BJ (cell line): ENCODE data around the gene SLC29A2. TPM values are rescaled to one million over a fixed set of nuclear protein-coding genes. Genes with fewer than 3 reads are reported as not detected.

Experiments
- CTCF ChIA-PET: fragments of 350-600 bp; formaldehyde crosslinking; extraction: SDS; loops from one replicate; lab custom pipeline; 2021; ENCODE audit warnings: antibody characterized with exemption, inconsistent platforms; lab: Yijun Ruan, JAX
- POLR2A ChIA-PET: fragments of 300-600 bp; sonication (Branson Sonifier 250); formaldehyde crosslinking; extraction: SDS; loops from one replicate; lab custom pipeline; 2021; ENCODE audit warnings: antibody characterized with exemption; lab: Charles Lee
- DNase-seq: peaks from one replicate; pipeline ENCODE4 v3.0.0-alpha.2; 2011; ENCODE audit warnings: low read depth
- H3K27me3 ChIP-seq: 2 replicates; pipeline ENCODE4 v1.6.0; 2011; ENCODE audit warnings: low read length; ENCODE audit not compliant: control insufficient read depth, insufficient read depth
- H3K36me3 ChIP-seq: 2 replicates; pipeline ENCODE4 v1.5.1; 2011; ENCODE audit warnings: low read length; ENCODE audit not compliant: control insufficient read depth, insufficient read depth
- H3K4me3 ChIP-seq: 2 replicates; pipeline ENCODE4 v1.5.1; 2011; ENCODE audit warnings: low read depth, mild to moderate bottlenecking, control low read depth, low read length
- polyA plus RNA-seq: library from polyadenylated mRNA; depleted of rRNA; stranded (reverse); fragments of >200 nt; gene quantifications from 2 replicates; pipeline ENCODE4 v1.2.3, GENCODE V29; 2011; rRNA removed
- small RNA-seq: library from RNA; depleted of rRNA; stranded (forward); fragments of <200 nt; gene quantifications from one replicate; pipeline ENCODE3, GENCODE V24; 2012; ENCODE audit warnings: low replicate concordance, low read depth; ENCODE audit not compliant: insufficient read length
- TF ChIP-seq, protein P1 (sequence below): IDR thresholded peaks from 2 replicates; pipeline ENCODE4 v1.5.1; 2011; ENCODE audit warnings: low read depth, mild to moderate bottlenecking, control low read depth, inconsistent platforms, low read length, moderate library complexity; ENCODE audit not compliant: insufficient read depth

The SLC29A2 gene
- polyA plus RNA-seq, 1 experiment: 0.48 TPM

DNA sequence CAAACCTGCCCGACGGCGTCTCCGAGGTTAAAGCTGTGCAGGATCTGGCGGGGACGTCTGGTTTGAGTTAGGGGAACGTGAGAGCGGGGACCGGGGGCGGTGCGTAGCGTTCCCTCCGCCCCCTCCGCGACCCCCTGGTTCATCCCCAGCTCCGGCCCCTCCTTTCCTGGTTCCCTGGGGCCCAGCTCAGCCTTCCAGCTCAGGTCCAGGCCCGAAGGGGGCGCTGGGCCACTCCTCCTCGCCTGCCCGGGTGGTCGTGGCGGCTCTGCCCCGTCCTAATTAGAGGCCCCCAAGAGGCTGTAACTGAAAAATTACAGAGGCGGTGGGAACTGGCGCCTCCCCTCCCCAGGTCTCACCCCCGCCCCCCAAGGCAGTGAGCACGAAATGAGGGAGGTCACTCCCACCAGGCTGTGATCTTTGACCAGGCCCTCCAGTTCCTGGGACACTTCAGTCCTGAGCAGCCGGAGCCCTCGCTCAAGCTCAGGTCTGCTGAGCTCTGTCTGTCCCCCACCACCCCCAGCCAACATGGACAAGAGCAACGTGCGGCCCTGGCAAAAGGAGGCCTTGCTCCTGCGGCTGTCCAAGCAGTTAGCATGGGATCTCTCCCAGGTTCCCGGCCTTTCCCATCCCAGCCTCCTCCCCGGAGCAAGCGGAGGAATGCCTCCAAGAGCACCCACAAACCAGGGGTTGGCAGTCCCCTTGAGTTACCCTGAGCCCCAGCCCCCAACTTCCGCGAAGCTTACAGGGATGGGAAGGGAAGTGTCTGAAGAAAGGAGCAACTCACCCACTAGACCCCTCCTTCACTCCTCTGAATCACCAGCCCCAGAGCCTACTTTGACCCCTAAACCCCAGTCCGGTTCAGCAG is 58.0 kb downstream of the SLC29A2 start:
- Histone ChIP-seq H3K36me3 (no peaks in the 10 kb centered on the region; the same call in 1 of the 2 replicates), H3K4me3 (peak overlapping the region; percentile 69), H3K27me3 (no peaks in the 10 kb centered on the region)
- no peak for DNase-seq
- TF ChIP-seq, protein P1, sequence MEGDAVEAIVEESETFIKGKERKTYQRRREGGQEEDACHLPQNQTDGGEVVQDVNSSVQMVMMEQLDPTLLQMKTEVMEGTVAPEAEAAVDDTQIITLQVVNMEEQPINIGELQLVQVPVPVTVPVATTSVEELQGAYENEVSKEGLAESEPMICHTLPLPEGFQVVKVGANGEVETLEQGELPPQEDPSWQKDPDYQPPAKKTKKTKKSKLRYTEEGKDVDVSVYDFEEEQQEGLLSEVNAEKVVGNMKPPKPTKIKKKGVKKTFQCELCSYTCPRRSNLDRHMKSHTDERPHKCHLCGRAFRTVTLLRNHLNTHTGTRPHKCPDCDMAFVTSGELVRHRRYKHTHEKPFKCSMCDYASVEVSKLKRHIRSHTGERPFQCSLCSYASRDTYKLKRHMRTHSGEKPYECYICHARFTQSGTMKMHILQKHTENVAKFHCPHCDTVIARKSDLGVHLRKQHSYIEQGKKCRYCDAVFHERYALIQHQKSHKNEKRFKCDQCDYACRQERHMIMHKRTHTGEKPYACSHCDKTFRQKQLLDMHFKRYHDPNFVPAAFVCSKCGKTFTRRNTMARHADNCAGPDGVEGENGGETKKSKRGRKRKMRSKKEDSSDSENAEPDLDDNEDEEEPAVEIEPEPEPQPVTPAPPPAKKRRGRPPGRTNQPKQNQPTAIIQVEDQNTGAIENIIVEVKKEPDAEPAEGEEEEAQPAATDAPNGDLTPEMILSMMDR: peak; percentile 60
- ChIA-PET POLR2A (interaction anchor here (0.7 to 3.8 kb wide), 6 partner anchors 11 to 96 kb away, joined by 3 to 34 read pairs (median 12); partner anchors contain the start of genes BRMS1, RIN1 and YIF1A), CTCF (interaction anchor here (0.8 to 11.3 kb wide), 12 partner anchors 9 to 94 kb away, joined by 3 to 201 read pairs (median 10); partner anchors contain the start of genes BRMS1, RAB1B, RIN1 and TMEM151A)

DNA sequence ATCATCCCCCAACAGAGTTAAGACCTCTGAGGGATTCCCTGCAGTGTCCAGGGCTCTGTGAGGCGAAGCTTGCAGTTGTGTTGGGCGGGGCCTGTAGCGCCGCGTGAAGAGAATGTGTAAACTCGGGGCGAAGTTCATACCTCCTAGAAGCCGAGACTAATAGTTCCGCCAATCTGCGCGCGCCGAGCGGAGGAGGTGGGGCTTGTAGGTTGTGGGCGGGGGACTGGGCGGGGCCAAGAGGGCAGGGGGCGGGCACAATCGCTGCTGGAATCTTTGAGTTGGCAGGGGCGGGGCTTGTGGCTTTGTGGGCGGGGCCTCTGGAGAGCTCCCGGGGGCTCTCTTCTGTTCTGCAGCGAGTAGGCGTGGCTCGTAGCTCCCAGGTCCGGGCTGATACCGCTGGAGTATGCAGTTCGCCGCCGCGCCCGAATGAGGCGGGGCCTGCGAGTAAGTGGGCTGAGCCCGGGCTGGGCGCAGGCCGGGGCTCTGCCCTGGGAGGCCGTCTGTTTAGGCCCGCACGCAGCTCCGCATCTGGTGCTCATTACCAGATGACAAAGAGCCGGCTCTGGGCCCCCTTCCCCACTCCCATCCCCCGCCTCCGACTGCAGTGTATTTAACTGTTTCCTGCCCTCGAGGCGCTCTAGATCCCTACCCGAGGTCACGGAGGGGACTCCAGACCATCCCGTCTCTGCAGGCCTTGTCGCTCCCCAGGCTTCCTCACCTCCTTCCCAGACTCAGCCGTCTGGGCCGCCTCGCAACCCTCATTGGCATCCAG is 58.8 kb downstream of the SLC29A2 start:
- ChIA-PET POLR2A (interaction anchor here (0.7 to 3.8 kb wide), 8 partner anchors 12 to 154 kb away, joined by 3 to 34 read pairs (median 6); partner anchors contain the start of genes BRMS1, PELI3, RIN1 and YIF1A), CTCF (interaction anchor here (0.6 to 11.3 kb wide), 21 partner anchors 10 to 176 kb away, joined by 3 to 201 read pairs (median 7); partner anchors contain the start of genes B4GAT1, BRMS1, NPAS4 and RAB1B)
- TF ChIP-seq, protein P1: no peak
- no peaks in the 10 kb centered on the region for H3K27me3 ChIP-seq
- H3K36me3 ChIP-seq: no peaks in the 10 kb centered on the region; the same call in 1 of the 2 replicates
- peak overlapping the region; percentile 69 for H3K4me3 ChIP-seq
- peak; percentile 98 for DNase-seq

Small RNA genes within 50 kb of the gene (small RNA-seq; reads per million reads assigned to genes)
- not detected for gene RF00017
- 6.5 reads per million, percentile 69 among the genes with 10 or more reads in this experiment for gene RNU1-84P

Other genes with a start within 250 kb of the SLC29A2 start
- 9.8 and 16.3 TPM in 2 replicates for gene KLC2, start 114.1 kb downstream of the SLC29A2 start, polyA plus RNA-seq
- 170 and 251 TPM in 2 replicates for gene RAB1B, start 103.1 kb downstream of the SLC29A2 start, polyA plus RNA-seq
- 0.75 and 1.2 TPM in 2 replicates for gene CNIH2, start 93.6 kb downstream of the SLC29A2 start, polyA plus RNA-seq
- 151 and 228 TPM in 2 replicates for gene YIF1A, start 82.6 kb downstream of the SLC29A2 start, polyA plus RNA-seq
- 0.15 TPM in 1 of 2 replicates, not detected in the other for gene TMEM151A, start 79.9 kb downstream of the SLC29A2 start, polyA plus RNA-seq
- 83.0 and 180 TPM in 2 replicates for gene CD248, start 54.7 kb downstream of the SLC29A2 start, polyA plus RNA-seq
- gene RIN1, start 35.3 kb downstream of the SLC29A2 start, polyA plus RNA-seq: 6.3 and 9.2 TPM in 2 replicates
- 36.7 and 46.3 TPM in 2 replicates for gene BRMS1, start 26.7 kb downstream of the SLC29A2 start, polyA plus RNA-seq
- 12.7 and 16.8 TPM in 2 replicates for gene B4GAT1, start 24.1 kb downstream of the SLC29A2 start, polyA plus RNA-seq
- gene NPAS4, start 49.3 kb upstream of the SLC29A2 start, polyA plus RNA-seq: 0.43 and 0.72 TPM in 2 replicates
- 52.7 and 54.5 TPM in 2 replicates for gene MRPL11, start 67.1 kb upstream of the SLC29A2 start, polyA plus RNA-seq
- gene PELI3, start 95.1 kb upstream of the SLC29A2 start, polyA plus RNA-seq: 4.9 and 8.0 TPM in 2 replicates
- gene DPP3, start 108.7 kb upstream of the SLC29A2 start, polyA plus RNA-seq: 49.5 and 85.2 TPM in 2 replicates
- gene BBS1, start 138.9 kb upstream of the SLC29A2 start, polyA plus RNA-seq: 24.0 and 31.1 TPM in 2 replicates
- gene ZDHHC24, start 174.3 kb upstream of the SLC29A2 start, polyA plus RNA-seq: 9.1 and 11.9 TPM in 2 replicates
- gene ACTN3, start 175.1 kb upstream of the SLC29A2 start, polyA plus RNA-seq: not detected in 2 replicates
- gene CTSF, start 196.8 kb upstream of the SLC29A2 start, polyA plus RNA-seq: 30.4 and 44.0 TPM in 2 replicates
- gene CCDC87, start 221.3 kb upstream of the SLC29A2 start, polyA plus RNA-seq: 0.12 and 0.15 TPM in 2 replicates
- gene CCS, start 221.4 kb upstream of the SLC29A2 start, polyA plus RNA-seq: 23.9 and 36.4 TPM in 2 replicates
- gene RBM14, start 244.9 kb upstream of the SLC29A2 start, polyA plus RNA-seq: 16.9 and 18.6 TPM in 2 replicates